ENCODE results near the gene TM9SF4.
"Not testable (repeated sequence)": the region's sequence is repeated elsewhere in the genome, so short reads cannot be mapped to it uniquely, and the experiment has no call there.

TM9SF4 gene

DNA sequence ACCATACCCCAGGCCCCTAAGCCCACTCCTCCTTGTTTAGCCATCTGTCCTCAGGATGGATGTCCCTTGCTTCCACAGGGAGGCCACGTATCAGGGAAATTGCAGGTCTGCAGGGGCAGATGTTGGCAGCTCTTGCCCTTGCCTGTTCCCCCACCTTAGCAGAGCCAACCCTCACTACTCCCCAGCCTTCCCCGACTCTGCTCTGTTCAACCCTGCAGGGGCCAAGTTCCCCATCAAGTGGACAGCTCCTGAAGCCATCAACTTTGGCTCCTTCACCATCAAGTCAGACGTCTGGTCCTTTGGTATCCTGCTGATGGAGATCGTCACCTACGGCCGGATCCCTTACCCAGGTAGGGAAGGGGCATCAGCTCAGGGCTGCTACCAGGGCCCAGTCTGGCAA, 10.7 kb upstream of the TM9SF4 start:
- no peak for DNase-seq

DNA sequence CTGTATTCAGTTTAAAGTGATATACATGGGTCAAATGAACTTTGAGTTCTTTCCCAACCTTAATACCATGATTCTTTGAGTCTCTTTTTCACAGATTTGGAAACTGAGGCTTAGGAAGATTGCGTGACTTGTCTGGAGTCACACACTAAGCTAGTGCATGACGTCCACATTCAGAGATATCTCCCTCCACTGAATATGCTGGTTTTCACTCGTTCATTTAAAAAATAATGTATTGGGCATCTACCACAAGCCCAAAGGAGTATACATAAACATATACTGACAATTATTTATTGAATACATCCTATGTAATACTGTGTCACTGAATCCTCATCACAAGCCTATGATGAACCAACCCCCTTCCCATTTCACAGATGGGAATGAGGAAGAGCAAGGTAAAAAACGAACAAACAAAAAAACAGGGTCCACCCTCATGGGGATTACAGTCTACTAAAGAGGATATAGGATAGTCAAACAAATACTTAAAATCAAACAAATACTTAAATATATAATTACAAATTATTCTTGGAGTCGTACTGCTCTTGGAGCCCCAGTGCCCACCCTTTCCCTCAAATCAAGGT, 611 bp upstream of the TM9SF4 start:
- DNase-seq = no peak

DNA sequence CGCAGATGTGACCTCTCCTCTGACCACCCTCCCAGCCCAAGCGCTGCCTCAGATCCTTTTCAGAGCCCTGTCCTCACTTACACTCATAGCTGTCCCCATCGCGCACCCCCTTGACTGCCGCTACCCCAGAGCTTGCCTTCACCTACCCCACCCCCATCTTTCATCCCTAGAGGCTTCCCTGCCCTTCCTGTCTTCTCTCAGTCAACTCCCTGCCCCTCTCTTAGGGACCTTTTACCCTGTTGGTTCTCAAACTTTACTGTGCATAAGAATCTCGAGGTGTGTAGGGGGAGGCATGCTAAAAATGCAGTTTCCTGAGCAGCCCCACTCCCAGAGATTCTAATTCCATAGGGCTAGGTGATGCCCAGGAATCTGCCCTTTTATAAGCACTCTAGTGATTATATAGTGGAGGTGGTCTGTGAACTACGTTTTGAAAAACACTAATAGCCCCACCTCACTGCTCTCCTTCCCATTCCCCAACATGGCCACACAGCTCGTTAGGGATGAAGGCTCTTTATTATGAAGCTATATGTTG, 725 bp downstream of the TM9SF4 start:
- no peak for DNase-seq

DNA sequence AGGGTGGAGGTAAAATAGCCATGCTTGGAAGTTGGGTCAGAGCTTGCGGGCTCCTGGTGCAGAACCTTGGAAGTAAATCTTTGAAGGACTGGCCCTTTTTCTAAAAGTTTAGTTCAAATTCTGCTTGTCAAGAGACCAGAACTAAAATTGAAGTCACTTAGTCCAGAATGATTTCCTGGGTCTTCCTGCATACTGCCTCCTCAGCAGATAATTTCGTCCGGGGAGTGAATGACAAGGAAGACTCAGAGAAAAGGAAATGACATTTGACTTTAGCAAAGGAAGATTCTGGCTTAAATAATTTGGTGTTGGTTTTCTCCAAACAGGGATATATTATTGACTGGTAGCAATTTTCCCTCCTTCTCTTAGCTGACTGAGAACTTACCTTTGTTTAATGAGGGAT, 1.2 kb downstream of the TM9SF4 start:
- no peak for DNase-seq

DNA sequence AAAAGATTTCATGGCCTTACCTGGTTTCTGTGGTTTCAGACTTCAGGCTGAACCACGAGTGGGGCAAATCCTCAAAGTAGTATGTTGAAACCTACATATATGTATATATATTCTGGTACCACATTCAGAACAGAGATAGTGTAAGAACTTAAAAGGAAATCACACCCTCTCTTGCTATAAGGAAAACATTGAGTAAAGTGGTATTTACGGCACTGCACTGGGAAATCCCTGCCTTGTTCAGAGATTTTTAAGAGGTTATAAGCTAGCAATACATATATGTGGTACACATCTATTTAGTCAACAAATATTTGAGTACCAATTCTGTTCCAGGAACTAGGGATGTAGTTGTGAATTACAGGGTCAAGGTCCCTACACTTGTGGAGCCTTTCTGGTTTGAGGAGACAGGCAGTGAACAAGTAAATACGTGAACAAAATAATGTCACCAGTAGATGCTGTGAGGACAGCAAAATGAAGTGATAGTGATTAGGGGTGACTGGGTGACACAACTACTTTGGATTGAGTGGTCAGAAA, 1.7 kb downstream of the TM9SF4 start:
- no peak for DNase-seq

DNA sequence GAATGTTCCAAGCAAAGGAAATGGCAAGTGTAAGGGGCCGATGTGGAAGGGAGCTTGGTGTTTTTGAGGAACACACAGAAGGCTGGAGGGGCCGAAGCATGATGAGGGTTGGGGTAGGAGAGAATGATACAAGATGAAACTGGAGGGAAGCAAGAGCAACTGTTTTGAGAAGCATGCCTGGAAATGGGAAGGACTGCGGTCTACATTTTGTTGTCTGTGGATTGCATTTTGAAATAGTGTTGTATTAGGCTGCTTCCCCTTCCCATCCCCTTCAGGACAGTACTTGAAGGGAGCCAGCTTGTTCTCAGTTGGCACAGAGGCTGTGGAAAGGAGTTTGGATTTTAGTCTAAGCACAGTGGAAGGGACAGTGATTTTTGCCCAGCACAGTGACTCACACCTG, 2.2 kb downstream of the TM9SF4 start:
- DNase-seq = no peak

DNA sequence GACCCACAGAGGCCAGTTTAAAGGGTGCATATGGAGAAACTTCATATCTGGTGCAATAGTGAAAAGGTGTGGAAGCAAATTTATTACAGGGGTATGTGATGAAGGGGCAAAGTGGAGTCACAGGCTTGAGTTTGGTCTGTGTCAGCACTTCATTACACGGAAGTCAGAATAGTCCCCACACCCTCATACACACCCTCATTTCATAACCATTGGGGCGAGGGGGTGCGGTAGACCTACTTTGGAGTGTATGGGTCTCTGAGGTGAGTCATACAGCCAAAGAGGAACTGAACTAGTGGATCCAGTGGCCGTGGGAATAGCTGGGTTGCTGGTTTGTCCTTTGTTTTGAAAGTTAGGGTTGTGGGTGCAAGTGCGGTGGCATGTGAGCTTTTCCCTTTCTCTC, 3.3 kb downstream of the TM9SF4 start:
- no peak for DNase-seq

DNA sequence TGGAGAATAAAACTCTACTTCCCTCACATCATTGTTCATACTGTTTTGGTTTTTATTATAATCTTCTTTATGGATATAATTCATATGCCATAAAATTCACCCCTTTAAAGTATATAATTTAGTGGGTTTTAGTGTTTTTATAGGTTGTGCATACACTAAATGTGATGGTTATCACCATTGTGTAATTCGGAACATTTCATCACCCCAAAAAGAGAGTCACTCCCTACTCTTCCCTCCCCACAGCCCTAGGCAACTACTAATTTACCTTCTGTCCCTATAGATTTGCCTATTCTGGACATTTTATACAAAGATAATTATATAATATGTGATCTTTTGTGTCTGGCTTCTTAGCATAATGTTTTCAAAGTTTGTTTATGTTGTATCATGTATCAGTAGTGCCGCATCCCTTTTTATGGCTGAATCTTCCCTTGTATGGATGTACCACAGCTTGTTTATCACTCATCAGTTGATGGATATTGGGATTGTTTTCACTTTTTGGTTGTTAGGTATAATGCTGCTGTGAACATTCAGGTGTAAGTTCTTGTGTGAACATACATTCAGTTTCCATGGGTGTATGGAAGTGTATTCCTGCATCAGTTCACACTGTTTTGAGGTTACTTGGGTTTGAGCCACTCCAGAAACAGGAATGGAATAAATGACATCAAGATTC, 4.2 kb downstream of the TM9SF4 start:
- no peak for DNase-seq

DNA sequence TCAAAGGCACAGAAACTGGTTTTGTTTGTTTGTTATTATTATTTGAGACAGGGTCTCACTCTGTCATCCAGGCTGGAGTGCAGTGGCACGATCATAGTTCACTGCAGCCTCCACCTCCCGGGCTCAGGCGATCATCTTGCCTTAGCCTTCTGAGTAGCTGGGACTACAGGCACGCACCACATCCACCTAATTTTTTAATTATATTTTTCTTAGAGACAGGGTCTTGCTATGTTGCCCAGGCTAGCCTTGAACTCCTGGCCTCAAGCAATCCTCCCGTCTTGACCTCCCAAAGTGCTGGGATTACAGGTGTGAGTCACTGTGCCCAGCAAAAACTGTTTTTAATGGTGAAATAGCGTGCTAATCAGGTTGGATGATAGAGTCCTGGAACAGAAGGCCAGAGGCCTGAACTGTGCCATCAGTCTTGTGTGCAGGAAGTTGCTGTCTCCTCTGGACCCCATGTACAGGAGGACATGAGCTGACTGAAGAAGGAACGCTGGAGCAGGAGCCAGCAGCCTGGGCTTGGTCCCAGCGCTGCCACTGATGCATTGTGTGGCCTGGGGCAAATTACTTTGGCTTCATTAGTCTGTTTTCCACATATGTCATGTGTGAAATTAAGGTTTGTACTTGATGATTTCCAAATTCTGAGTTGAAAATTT, 4.9 kb downstream of the TM9SF4 start:
- DNase-seq = no peak

DNA sequence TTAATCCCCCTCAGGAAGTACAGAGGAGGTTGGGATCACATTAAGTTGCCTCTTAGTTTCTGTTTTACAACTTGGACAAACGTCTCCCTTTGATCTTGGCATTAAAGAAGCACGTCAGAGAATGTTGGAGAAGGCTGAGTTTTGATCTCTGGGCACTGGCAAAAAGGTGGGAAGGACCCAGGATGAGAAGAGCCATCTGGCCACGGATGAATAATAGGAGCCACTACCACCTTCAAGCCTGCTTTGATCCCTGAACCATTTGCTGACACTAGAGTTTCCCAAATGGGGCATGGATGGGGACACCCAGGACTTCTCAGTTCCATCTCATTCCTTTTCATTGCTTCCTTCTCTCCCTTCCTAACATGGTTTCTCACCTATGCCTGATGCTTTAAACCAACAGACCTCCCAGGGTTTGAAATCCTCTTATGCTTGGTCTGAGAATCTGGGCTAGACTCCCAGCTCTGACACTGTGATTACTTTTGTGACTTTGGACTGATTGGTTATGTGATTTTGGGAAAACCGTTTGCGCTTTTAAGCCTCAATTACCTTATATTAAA, 5.8 kb downstream of the TM9SF4 start:
- DNase-seq = no peak

DNA sequence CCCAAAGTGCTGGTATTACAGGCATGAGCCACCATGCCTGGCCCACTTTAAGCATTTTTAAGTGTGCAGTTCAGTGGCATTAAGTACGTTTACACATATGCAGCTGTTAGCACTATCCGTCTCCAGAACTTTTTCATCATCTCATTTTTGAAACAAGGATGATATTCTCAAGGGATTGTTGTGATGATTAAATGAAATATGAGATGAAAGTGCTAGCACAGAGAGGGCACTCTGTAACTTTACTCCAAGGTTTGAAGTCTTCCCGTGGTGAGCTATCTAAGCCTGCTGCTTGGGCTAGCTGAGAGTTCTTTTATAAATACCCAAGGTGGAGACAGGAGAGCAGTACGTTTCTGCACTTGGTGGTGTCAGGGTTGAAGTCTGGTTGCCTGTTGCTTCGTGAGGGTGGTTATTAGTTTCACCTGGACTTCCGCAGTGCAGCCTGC, 6.6 kb downstream of the TM9SF4 start:
- DNase-seq = no peak

DNA sequence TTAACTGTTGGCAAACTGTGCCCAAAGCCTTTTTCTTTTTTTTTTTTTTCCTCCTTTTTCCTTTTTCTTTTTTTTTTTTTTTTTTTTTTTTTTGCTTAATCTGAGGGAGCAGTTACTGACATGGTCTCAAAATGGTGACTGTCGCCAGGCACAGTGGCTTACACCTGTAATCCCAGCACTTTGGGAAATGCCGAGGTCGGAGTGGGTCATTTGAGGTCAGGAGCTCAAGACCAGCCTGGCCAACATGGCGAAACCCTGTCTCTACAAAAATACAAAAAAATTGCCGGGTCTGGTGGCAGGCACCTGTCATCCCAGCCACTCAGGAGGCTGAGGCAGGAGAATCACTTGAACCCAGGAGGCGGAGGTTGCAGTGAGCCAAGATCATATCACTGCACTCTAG, 7.3 kb downstream of the TM9SF4 start:
- not testable (repeated sequence) for DNase-seq

DNA sequence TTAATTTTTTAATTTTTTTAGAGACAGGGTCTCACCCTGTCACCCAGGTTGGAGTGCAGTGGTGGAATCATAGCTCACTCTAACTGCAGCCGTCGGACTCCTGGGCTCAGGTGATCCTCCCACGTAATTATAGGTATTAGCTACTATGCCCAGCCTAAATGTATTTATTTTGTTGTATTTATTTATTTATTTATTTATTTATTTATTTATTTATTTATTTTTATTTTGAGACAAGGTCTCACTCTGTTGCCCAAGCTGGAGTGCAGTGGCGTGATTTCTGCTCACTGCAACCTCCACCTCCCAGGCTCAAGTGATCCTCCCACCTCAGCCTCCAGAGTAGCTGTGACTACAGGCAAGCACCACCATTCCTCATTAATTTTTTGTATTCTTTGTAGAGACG, 8.9 kb downstream of the TM9SF4 start:
- not testable (repeated sequence) for DNase-seq

DNA sequence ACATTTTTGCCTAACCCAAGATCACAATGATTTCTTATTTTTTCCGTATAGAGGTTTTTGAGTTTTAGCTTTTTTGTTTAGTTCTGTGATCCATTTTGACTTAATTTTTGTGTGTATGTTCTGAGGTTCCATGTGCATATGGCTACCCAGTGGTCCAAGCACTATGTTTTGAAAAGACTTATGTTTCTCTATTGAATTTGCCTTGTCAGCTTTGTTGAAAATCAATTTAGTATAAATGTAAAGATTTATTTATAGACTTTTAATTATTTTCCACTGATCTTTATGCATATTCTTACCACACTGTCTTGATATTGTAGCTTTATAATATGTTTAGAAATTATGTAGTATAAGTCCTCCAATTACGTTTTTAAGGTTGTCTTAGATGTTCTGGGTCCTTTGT, 10.2 kb downstream of the TM9SF4 start:
- DNase-seq = no peak

DNA sequence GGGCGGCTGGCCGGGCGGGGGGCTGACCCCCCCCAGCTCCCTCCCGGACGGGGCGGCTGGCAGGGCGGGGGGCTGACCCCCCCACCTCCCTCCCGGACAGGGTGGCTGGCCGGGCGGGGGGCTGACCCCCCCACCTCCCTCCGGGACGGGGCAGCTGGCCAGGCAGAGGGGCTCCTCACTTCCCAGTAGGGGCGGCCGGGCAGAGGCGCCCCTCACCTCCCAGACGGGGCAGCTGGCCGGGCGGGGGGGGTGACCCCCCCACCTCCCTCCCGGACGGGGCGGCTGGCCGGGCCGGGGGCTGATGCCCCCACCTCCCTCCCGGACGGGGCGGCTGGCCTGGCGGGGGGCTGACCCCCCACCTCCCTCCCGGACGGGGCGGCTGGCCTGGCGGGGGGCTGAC, 12.4 kb downstream of the TM9SF4 start:
- not testable (repeated sequence) for DNase-seq

DNA sequence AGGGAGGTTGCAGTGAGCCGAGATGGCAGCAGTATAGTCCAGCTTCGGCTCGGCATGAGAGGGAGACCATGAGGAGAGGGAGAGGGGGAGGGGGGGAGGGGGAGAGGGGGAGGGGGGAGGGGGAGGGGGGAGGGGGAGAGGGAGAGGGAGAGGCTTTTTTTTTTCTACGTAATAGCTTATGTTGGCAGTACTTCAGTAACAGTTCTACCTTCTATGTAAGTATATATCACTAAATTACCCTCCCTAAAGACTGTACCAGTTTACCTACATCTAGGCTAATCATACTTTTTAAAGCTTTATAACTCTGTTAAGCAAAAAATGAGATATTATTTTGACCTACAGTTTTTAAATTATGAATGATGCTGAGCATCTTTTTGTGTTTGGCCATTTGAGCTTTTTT, 13.6 kb downstream of the TM9SF4 start:
- no peak for DNase-seq

DNA sequence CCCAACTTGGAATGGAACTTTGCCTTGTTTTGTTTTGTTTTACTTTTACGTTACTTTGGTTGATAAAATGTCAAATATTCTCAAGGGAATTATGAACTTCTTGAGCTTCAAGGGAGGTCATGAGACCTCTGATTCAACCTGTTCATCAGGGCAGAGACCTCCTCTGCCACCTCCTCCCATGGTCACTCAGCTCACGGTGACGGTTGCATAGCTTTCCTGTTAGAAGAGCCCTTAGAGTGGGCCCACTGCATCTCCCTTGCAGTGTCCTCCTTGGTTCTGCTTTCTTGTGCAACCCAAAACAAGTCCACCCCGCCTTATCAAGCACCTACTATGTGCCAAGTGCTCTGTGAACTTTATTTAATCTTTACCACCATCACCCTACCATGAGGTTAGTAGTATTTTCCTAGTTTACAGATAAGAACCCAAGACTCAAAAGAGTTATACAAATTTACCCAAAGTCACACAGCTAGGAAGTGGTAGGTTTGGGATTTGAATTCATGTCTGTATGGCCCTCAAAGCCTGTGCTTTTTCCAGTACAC, 15.5 kb downstream of the TM9SF4 start:
- DNase-seq = no peak

DNA sequence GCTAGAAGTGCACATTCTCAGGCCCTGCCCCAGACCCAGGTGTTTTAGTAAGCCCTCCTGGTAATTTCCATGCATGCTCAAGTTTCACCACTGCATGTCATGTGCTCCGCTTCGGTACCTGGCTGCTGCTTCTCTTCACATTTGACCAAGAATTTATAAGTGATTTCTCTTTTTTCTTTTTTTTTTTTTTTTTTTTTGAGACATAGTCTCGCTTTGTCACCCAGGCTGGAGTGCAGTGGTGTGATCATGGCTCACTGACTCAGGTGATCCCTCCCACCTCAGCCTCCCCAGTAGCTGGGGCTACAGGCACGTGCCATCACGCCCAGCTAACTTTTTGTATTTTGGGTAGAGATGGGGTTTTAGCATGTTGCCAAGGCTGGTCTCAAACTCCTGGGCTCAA, 16.0 kb downstream of the TM9SF4 start:
- no peak for DNase-seq

DNA sequence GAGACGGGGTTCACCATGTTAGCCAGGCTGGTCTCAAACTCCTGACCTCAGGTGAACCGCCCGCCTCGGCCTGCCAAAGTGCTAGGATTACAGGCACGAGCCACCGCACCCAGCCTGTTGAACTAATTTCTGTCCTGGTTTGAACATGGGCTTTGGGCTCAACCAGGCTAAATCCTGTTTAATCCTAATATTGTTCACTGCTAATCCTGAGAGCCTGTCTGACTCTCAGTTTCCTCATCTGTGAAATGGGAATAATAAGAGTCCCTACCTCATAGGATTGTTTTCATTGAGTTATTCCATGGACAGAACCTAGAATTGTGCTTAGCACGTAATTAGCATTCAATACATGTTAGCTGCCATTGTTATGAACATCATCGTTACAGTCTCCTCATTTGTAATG, 17.4 kb downstream of the TM9SF4 start:
- DNase-seq = no peak

DNA sequence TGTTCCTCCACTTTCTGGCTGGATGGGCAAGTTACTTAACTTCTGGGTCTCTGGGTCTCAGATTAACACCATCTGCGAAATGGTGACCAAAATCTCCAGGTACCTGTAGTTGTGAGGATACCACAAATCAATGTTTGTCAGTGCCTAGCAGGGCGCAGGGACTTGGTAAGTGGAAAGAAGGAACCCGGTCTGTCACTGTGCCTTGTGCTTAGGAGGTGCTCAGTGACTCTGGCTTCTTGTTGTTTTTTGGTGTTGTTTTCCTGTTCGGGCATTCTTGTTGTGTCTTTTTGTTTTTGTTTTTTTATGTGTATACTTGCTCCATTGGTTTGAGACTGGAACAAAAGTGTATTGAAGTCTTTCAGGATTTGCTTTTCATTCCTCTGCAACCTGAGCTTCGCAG, 17.8 kb downstream of the TM9SF4 start:
- no peak for DNase-seq

DNA sequence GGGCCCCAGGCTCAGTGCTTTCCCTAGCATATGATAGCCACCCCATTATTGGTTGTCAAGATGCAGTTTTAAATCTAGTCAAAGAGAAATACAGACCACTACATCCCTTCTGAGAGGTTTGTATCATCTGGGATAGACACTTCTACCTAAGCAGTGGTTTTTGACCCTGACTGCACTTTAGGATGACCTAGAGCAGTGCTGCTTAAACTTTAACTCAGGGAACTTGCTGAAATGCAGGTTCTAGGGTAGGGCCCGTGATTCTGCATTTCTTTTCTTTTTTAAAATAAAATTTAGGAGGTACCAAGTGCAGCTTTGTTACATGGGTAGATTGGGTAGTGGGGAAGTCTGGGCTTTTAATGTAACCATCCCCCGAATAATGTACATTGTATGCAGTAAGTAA, 18.7 kb downstream of the TM9SF4 start:
- DNase-seq = no peak

DNA sequence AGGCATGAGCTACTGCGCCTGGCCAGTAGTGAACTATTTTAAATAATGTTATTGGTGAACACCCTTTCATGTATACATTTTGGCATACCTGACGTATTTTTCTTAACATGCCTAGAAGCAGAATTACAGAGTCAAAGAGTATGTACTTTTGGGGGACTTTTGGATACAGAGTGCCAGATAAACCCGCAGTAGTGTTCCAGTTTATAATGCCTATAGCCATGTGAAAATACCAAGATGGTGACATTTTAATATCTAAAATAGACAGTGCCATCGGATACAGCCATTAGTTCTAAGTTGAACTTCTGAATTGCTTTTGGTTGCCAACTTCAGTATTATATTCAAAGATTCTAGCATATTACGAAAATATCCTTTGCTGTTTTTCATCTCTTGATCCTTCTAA, 20.3 kb downstream of the TM9SF4 start:
- DNase-seq = no peak

DNA sequence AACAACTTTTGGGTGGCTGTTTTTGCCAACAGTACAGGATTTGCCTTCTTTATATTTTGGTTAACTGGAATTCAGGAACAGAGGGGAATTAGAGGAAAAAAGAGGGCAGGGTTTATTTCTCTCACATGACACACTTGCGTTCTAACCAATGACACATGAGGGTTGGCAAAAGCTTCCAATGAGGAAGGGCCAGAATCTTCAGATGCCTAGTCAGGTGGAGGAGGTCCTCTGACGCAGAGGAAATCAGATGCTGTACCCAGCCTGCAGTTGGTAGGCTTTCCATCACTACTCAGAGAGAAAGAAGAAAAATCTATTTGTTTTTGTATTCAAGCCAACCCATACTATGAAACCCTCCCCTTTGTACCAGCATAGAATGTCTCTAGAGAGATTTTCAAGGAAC, 20.8 kb downstream of the TM9SF4 start:
- DNase-seq = no peak

DNA sequence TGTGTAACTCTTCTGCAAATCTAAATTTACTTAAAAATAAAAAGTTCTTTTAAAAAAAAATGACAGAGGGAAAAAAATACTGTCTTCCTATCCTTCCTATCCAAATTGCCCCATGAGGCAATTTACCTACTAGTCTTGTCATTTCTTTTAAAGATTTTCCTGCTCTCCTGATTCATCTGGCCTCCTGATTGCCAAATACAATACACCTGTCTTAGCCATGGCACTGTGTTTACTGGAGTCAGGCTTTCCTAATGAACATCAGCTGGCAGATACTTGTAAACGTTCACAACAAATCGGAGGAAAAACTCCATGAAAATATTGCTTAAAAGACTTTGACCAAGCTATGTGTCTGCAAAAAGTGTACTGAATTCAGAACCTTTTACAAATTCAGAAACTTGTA, 21.5 kb downstream of the TM9SF4 start:
- DNase-seq = no peak
